HG03520 (cell line): ENCODE data around the gene MCIDAS.

Experiments
- ATAC-seq: cut with Tn5 transposase; IDR thresholded peaks from one replicate; pipeline ENCODE4 v1.9.1; 2021; ENCODE audit warnings: mild to moderate bottlenecking, moderate library complexity; ENCODE audit not compliant: unreplicated experiment

Gene MCIDAS

DNA sequence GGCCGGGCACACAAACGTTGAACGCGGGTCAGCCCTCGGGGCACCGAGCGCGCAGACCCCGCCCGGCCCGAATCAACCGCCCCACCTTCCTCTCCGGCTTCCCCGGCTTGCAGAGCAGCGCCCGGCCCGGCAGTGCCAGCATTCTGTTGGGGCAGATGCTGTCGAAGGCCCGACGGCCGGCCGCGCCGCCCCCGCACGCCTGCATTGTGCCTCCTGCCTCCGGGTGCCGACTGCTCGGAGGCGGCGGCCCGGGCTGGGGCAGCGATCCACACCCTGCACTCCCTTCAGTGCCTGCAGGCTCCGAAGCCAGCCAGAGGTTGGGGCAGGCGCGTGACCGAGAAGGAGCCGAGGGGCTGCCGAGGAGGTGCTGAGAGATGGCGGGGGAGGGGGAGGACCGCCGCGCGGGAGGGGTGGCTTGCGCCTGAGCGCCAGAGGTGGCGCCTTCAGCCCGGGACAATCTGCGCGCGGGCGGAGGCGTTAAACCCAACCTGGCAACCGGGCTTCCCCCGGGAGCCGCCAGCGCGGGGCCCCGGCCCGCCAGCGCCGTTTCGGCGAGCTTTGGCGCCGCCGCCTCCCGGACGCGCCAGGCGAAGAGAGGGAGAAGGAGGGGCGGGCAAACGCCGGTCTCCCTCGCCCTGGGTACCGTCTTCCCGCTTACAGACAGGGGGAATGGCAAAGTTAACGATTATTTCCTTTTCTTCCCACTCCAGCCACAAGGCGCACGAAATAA is at the start of gene MCIDAS:
Gene MCIDAS (minus strand): TSS at position 382 of the 730 bp plus-strand sequence. CDS start 177 bp downstream, at position 205.
- ATAC-seq, result peak; percentile 41

DNA sequence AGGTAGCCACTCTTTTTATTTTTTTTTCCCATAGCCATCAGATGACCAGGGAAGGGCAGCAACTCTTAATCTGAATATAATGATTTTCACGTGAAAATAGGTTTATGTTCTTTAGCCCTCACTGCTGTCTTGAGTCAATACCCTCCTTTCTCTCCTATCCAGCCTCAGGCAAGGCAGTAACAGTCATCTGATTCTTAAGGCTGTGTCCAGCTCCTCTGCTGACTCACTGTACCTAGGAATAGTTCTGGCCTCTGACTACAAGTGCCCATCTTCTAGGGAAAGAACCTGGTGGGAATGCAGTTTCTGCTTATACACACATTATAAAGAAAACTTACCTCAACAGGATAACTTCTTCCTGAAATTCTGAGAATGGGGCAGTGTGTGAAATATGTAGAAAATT is 49.7 kb upstream of the MCIDAS start:
- no peak for ATAC-seq

DNA sequence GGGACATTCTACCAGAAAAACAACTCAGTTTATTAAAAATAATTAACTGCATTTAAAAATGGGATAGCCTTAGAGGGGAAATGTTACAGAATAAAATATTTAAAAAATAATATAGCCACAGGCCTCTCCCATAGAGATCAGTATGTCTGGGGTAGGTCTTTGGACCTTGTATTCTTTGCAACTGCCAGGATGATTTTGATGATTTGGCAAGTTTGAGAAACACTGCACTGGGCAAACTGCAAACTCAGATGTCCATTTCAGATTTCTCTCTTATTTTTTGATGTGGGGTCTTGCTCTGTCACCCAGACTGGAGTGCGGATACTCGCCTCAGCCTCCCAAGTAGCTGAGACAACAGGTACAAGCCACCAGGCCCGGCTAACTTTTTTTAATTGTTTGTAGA is 31.2 kb upstream of the MCIDAS start:
- ATAC-seq, result no peak

DNA sequence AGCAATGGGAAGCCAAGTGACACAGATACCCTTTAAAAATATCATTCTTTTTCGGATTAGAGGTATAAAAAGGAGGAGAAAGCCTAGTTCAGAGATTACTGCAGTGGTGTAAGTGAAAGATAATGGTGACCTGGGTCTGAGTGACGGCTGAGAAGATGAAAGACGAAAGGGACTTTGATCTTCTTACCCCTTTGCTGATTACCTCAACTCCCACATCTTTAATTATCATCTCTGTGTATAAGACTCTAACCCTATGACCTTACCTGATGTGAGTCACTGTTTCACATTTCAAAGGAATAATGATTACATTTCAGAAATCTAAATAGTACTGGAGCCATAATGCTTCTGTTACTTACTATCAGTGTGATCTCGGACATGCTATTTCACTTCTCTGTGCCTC is 27.7 kb upstream of the MCIDAS start:
- ATAC-seq, result no peak

GRCh38 chr5:55250064-55250463 is 22.9 kb upstream of the MCIDAS start:
- no peak for ATAC-seq

GRCh38 chr5:55241746-55242145 is 14.6 kb upstream of the MCIDAS start:
- no peak for ATAC-seq

DNA sequence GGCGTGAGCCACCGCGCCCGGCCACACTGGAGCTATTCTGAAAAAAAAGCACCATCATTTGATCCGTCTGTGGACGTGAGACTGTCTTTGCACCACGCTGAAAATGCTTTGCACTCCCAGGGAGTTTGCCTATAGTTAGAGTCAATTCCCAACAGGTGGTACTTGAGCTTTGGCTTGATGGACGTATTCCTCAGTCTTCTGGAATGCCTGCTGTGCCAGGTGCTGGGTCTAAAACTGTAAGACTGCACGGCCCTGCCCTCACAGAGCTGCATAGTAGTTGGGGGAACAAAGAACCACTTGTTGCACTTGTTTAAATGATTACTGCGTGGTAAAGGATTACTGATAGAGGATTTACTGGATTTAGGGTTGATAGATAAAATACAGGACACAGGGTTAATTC is 9.7 kb upstream of the MCIDAS start:
- no peak for ATAC-seq

GRCh38 chr5:55234121-55234700 is 7.1 kb upstream of the MCIDAS start:
- no peak for ATAC-seq

- ATAC-seq, result no peak
These were observed 6.1 kb upstream of the MCIDAS start, which contains the start of gene CCNO for GRCh38 chr5:55232985-55233928. TSS of gene CCNO (minus strand) at chr5:55233608. CDS start at chr5:55233523, 85 bp downstream.

DNA sequence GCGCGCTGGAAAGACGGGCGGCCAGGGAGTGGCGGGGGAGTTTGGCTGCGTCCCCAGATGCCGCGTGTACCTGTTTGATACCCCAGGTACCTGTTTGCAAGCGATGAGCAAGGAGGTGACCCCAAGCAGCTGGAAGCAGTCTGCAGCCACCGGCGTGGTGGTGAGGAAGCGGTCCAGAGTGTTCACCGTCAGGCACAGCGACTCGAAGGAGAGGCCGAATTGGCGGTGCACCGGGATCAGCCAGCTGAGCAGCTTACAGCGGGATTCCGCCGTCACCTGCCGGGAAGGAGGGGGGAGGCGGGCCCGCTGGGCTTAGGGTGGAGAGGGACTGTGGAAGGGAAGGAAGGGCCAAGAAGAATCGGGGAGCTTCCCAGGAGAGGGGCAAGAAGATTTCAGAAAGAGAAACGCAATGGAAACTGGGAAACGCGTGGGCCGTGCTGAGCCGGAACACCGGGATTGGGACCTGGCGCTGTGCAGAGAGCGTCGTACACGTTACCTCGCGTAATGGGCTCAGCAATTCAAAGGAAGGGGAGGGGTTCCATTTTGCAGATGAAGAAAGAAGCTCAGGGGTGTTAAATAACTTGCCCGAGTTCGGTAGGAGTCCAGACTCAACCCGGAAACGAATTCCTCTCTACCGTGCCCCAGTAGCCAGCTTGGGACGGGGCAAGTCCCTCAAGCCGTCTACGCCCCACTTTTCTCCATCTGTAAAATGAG is 5.3 kb upstream of the MCIDAS start:
- ATAC-seq, result no peak

DNA sequence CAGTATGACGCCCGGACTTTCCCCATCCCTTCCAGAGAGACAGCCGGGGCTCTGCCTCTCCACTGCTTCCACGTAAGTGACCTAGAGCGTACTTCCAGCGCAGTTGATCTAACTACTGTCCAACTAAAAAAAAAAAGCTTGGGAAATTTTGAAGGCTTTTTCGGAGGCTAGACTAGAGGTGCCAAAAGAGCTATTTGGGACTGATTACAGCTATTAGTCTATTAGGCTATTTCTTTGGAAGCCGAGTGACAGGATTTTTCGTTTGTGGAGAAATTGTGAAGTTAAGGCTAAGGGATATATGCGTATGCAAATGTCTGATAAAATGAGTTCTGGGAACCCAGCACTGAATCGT is 4.8 kb upstream of the MCIDAS start:
- ATAC-seq, result no peak

- ATAC-seq, result no peak
These were observed 4.2 kb upstream of the MCIDAS start for GRCh38 chr5:55231029-55231918.

GRCh38 chr5:55230086-55230629 is 3.0 kb upstream of the MCIDAS start:
- no peak for ATAC-seq

- no peak for ATAC-seq
These were observed 732 bp upstream of the MCIDAS start for GRCh38 chr5:55227664-55228430.

DNA sequence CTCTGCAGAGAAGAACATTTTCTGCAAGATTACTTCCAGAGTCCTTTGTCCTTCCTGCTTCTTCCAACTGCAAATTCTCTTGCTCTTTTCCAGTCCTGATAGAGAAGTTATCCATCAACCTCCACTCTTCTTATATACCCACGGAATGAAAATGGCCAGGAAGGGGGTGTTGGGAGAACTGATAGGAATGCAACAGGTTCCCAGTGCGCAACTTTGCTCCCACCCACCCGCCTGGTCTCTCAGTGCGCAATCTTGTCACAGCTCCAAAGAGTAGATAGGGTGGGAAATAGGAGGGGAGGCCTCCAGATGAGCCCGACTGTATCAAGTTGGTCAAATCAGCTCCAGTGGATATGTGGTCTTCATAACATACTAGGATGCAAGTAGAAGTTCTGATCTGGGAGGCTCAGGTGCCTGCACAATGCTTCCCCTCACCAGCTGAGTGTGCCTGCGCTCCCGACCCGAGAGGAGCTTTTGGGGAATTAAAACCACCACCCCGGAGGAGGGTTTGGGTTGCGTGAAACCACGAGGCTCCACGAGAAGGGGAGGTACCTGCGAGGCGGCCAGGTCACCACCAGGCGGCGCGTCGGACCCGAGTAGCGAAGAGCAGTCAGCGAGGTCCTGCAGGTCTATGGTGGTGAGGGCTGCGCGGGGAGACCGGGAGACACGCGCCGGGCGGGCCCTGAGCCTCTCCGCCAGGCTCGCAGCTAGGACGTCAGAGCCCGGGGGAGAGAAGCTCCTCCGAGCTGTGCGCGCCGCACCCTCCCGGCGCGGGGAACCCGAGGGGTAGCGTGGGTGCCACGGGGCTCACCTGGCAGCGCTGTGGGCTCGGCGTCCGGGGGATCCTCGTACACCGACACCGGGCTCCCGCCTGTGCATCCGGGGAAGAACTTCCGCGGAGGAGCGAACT is 835 bp downstream of the MCIDAS start:
- ATAC-seq, result peak; percentile 56

DNA sequence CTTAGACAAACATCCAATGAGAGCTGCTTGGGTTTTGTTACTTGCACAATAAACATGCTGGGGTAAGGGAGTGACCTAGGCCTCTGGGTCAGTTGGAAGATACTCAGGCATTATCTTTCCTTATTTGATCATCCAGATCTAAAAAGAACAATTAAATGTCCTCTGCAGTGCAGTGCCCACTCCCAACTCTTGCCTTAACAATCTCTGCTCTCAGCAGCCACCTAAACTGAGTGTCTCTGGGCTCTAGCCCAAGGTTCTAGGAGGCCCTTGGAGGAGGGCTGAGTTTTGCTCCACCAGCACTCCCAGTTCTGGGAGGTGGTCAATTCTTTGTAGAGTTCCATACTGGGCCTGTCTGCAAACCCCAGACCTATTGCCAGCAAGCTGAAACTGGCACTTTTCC is 1.8 kb downstream of the MCIDAS start:
- ATAC-seq, result no peak

DNA sequence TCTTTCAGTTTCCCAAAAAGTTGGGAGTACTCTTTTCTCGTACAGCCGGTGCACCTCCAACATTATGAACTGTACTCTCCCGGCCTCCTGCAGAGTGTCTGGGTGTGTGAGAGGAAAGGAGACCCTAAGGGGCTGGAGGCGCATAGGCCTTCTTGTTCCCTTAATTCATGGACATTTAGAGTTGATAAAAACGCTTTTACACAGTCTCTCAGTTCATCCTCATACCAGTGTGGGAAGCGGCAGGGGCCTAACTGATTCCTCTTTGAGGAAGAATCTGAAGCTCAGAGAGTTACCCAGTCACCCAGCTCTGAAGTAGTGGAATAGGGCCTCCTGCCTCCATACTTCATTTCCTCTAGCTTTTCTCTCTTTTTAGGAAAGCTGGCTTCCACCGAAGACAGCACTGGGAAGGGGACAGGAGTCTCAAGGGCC is 3.3 kb downstream of the MCIDAS start:
- no peak for ATAC-seq
